Aorta (tissue), 5 donors: ENCODE measurements around the gene OR4Q3. TPM values are rescaled to one million over a fixed set of nuclear protein-coding genes. Genes with fewer than 3 reads are reported as not detected.
A peak's percentile ranks its signal among the peaks of the same experiment; 100 is the strongest.
"Not testable (repeated sequence)": the region's sequence is repeated elsewhere in the genome, so short reads cannot be mapped to it uniquely, and the experiment has no call there.

Source experiments
- ATAC-seq: fragments of 200-7000 bp; cut with Tn5 transposase; one replicate; pipeline ENCODE4 v1.9.1; 2022; ENCODE audit warnings: moderate library complexity; ENCODE audit not compliant: low FRiP score
- DNase-seq, 2 donors: peaks; one replicate each; pipeline ENCODE4 v3.0.0-alpha.2; 2020
- H3K27ac ChIP-seq, 2 donors: one replicate each; pipeline ENCODE4 v1.5.1; 2013; ENCODE audit warnings: low read length in 2 of 2, mild to moderate bottlenecking in 2 of 2, moderate library complexity in 2 of 2, control low read depth in 1 of 2, inconsistent platforms in 1 of 2, low read depth in 1 of 2
- H3K27me3 ChIP-seq, 2 donors: one replicate each; pipeline ENCODE4 v1.6.1; 2013; ENCODE audit warnings: control low read depth in 1 of 2, low read length in 1 of 2, mild to moderate bottlenecking in 1 of 2, moderate library complexity in 1 of 2; ENCODE audit not compliant: insufficient read depth in 2 of 2, control insufficient read depth in 1 of 2
- H3K36me3 ChIP-seq, 2 donors: one replicate each; pipeline ENCODE4 v1.6.1; 2013; ENCODE audit warnings: control low read depth in 1 of 2, low read length in 1 of 2, mild to moderate bottlenecking in 1 of 2; ENCODE audit not compliant: insufficient read depth in 2 of 2, control insufficient read depth in 1 of 2
- H3K4me1 ChIP-seq, 2 donors: one replicate each; pipeline ENCODE4 v1.6.1; 2013; ENCODE audit warnings: low read length in 2 of 2, control low read depth in 1 of 2, mild to moderate bottlenecking in 1 of 2, moderate library complexity in 1 of 2; ENCODE audit not compliant: insufficient read depth in 2 of 2, control insufficient read depth in 1 of 2
- H3K4me3 ChIP-seq, 2 donors: one replicate each; pipeline ENCODE4 v1.5.1; 2013; ENCODE audit warnings: low read length in 2 of 2, control low read depth in 1 of 2, mild to moderate bottlenecking in 1 of 2
- H3K9me3 ChIP-seq: one replicate; pipeline ENCODE4 v1.6.1; 2013; ENCODE audit warnings: mild to moderate bottlenecking, low read length; ENCODE audit not compliant: control insufficient read depth
- WGBS, 2 donors: extraction: QIAGEN DNeasy Blood & Tissue Kit; methylation state at CpG; one replicate each; pipeline ENCODE4 v1.1.7; 2013; 5-methylcytosine and 5-hydroxymethylcytosine counted together
- intact Hi-C, 2 donors: fragments of 100-400 bp; cut with DNase I; formaldehyde crosslinking; loops; one replicate each; pipeline versions ENCODE4 v1.14.2 to v1.15.0; 2022
- polyA plus RNA-seq, 2 donors: library from polyadenylated mRNA; stranded (reverse); fragments of 200-250 nt; gene quantifications; one replicate each; pipeline ENCODE4 v1.2.3, GENCODE V29; 2013
- total RNA-seq, 2 donors: library from RNA; stranded (reverse); fragmentation: NEBNext Ultra II Directional; extraction: Animal tissue kit (Norgen Biotek cat#: 25700); gene quantifications; one replicate each; pipeline ENCODE4 v1.2.1, GENCODE V29; 2021
- donor health status: healthy with polysubstance abuse.
- donor health status: Bipolar disorder and iron deficiency.
- donor health status: DM: no; HTN: no; CAD: no.
- donor health status: DM: no; HTN: no; CAD: no.
- donor health status: DM: yes; HTN: yes; CAD: no.

OR4Q3 gene
- total and polyA plus RNA-seq, 4 donors = not detected

DNA sequence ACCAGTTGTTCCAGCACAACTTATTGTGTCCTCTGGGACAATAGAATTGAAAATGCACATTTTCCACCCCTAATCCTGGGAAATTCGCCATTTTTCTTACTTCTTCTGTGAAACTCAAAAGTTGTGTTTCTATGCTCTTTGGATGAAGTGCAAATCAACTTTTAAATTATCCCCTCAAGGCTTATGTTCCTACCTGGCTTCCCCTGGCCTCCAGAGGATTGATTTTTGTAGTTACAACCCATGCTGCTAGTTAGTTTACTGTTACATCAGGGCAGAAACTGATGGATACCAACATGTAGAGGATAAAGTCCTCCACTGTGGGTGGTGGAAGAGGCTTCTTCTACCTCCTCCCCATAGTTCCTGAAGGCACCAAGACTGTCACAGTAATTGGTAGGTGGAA, 29.8 kb downstream of the OR4Q3 start, which contains the start of gene OR4M1:
TSS of gene OR4M1 (plus strand) at position 301 of the 400 bp plus-strand sequence. CDS start 6,819 bp downstream, outside the sequence.
- H3K9me3 ChIP-seq, ATAC-seq, H3K36me3 ChIP-seq, H3K4me3 ChIP-seq, H3K4me1 ChIP-seq, DNase-seq, H3K27me3 ChIP-seq, H3K27ac ChIP-seq, intact Hi-C loops: not testable (repeated sequence)
- 8 to 14% methylated on average over 1 of the region's 1 CpG for WGBS, 2 donors

DNA sequence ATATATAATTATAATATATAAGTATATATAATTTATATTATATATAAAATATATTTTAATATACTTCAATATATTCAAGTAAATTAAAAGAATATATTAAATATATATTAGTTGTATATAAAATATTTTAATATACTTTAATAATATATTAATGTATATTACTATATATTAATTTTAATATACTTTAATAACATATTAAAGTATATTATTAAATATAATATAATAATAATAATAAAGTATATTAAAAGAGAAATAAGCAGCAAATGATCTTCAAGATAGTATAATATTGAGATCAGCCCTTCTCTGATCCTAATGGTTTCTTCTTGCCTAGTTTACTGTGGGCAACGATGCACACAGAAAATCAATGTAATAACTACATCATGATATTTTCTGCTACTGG, 32.2 kb downstream of the OR4Q3 start:
- Histone ChIP-seq H3K36me3 (no peaks in the 10 kb centered on the region), H3K27ac (no peak overlapping the region), H3K9me3 (no peaks in the 10 kb centered on the region), H3K4me1 (no peaks in the 10 kb centered on the region), H3K4me3 (no peak overlapping the region), H3K27me3 (peaks cover 0 to 2% of the 10 kb centered on the region in 2 donors)
- intact Hi-C loops = no loop called here
- no peak for ATAC-seq
- no peak for DNase-seq
- 69 to 70% methylated on average over 1 of the region's 1 CpG for WGBS, 2 donors

DNA sequence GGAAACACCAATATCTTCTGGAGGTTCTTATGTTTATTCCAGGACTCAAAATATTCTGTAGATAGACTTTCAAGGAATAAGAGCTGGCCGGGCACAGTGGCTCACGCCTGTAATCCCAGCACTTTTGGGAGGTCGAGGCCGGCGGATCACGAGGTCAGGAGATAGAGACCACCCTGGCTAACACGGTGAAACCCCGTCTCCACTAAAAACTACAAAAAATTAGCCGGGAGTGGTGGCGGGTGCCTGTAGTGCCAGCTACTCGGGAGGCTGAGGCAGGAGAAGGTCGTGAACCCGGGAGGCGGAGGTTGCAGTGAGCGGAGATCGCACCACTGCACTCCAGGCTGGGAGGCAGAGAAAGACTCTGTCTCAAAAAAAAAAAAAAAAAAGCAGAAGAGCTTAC, 42.5 kb downstream of the OR4Q3 start:
- WGBS, 2 donors = 80 to 81% methylated on average over 16 of the region's 16 CpGs

DNA sequence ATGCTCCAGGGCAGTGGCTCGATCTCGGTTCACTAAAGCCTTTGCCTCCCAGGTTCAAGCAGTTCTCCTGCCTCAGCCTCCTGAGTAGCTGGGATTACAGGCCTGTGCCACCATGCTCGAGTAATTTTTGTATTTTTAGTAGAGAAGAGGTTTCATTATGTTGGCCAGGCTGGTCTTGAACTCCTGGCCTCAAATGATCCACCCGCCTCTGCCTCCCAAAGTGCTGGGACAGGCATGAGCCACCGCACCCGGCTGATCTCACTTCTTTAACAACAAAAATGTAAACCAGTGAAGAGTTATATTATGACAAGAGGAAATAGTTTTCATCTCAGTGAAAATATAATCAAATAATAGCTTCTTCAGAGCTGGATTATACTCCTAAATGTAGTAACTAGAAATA, 43.9 kb downstream of the OR4Q3 start:
- H3K4me3 ChIP-seq, ATAC-seq, intact Hi-C loops: not testable (repeated sequence)

More for the DNA sequence above, 42.5 kb downstream of the OR4Q3 start:
- peak in 1 of 2 donors; percentile 45 for DNase-seq
- intact Hi-C loops, H3K36me3 ChIP-seq, H3K4me1 ChIP-seq, H3K27ac ChIP-seq, H3K27me3 ChIP-seq, ATAC-seq, H3K9me3 ChIP-seq, H3K4me3 ChIP-seq: not testable (repeated sequence)

DNA sequence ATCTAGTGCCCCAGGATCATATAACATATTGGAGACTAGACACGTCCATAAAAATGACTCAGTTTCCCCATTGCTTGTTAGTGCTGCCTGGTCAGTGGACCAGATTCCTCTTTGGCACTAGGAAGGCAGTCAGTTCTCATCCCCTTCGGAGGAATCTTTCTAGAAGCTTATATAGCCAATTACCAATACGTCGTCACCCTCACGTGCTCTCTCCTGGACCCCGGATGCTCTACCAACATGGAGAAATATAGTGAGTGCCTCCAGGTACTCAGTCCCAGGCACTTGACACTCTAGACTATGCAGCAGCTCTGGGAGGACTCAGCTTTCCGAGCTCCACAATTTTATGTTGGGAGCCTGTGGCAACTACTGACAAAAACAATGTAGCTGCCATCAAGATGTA, 44.8 kb downstream of the OR4Q3 start:
- H3K4me1 ChIP-seq, H3K36me3 ChIP-seq, H3K27me3 ChIP-seq, H3K27ac ChIP-seq, H3K9me3 ChIP-seq, DNase-seq, intact Hi-C loops, ATAC-seq, H3K4me3 ChIP-seq: not testable (repeated sequence)
- WGBS, 2 donors = 62 to 63% methylated on average over 7 of the region's 7 CpGs

More for the DNA sequence above, 43.9 kb downstream of the OR4Q3 start:
- WGBS, 2 donors = 72% methylated on average over 6 of the region's 6 CpGs
- not testable (repeated sequence) for H3K9me3 ChIP-seq, H3K36me3 ChIP-seq, DNase-seq, H3K27me3 ChIP-seq, H3K27ac ChIP-seq, H3K4me1 ChIP-seq

DNA sequence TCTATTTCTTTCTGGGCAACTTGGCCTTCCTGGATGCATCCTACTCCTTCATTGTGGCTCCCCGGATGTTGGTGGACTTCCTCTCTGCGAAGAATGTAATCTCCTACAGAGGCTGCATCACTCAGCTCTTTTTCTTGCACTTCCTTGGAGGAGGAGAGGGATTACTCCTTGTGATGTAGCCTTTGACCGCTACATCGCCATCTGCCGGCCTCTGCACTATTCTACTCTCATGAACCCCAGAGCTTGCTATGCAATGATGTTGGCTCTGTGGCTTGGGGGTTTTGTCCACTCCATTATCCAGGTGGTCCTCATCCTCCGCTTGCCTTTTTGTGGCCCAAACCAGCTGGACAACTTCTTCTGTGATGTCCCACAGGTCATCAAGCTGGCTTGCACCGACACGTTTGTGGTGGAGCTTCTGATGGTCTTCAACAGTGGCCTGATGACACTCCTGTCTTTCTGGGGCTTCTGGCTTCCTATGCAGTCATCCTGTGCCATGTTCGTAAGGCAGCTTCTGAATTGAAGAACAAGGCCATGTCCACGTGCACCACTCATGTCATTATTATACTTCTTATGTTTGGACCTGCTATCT, 53.2 kb downstream of the OR4Q3 start:
- intact Hi-C loops = not testable (repeated sequence)
- WGBS, 2 donors = 66 to 69% methylated on average over 10 of the region's 10 CpGs

More for the DNA sequence above, 53.2 kb downstream of the OR4Q3 start:
- not testable (repeated sequence) for H3K4me1 ChIP-seq, DNase-seq, H3K4me3 ChIP-seq, H3K36me3 ChIP-seq, H3K27ac ChIP-seq, H3K27me3 ChIP-seq, H3K9me3 ChIP-seq, ATAC-seq

Other genes starting within 250 kb of the OR4Q3 start
- gene OR11H2, start 29.7 kb upstream of the OR4Q3 start, total RNA-seq = not detected
- gene OR11H2, start 29.7 kb upstream of the OR4Q3 start, polyA plus RNA-seq = not detected
- gene OR4M1, start 29.9 kb downstream of the OR4Q3 start, total RNA-seq = not detected
- not detected for gene OR4M1, start 29.9 kb downstream of the OR4Q3 start, polyA plus RNA-seq
- gene OR4N2, start 60.2 kb downstream of the OR4Q3 start, total RNA-seq = not detected
- not detected for gene OR4N2, start 60.2 kb downstream of the OR4Q3 start, polyA plus RNA-seq
- not detected for gene OR4K2, start 131.6 kb downstream of the OR4Q3 start, total RNA-seq
- under 1 TPM in 1 of 2 donors, not detected in 1; 0.03 TPM for gene OR4K2, start 131.6 kb downstream of the OR4Q3 start, polyA plus RNA-seq
- not detected for gene OR4K5, start 177.0 kb downstream of the OR4Q3 start, total RNA-seq
- gene OR4K5, start 177.0 kb downstream of the OR4Q3 start, polyA plus RNA-seq = not detected
- not detected for gene OR4K1, start 187.3 kb downstream of the OR4Q3 start, total RNA-seq
- under 1 TPM in 1 of 2 donors, not detected in 1; 0.50 TPM for gene OR4K1, start 187.3 kb downstream of the OR4Q3 start, polyA plus RNA-seq
- not detected for gene OR4K15, start 232.0 kb downstream of the OR4Q3 start, total RNA-seq
- gene OR4K15, start 232.0 kb downstream of the OR4Q3 start, polyA plus RNA-seq = not detected